ENCODE measurements around the gene INSRR. TPM values are rescaled to one million over a fixed set of nuclear protein-coding genes. Genes with fewer than 3 reads are reported as not detected.
A peak's percentile ranks its signal among the peaks of the same experiment; 100 is the strongest.

INSRR gene
- total RNA-seq, 1 donor from 2014 or later, result 6.9 TPM

GRCh38 chr1:156844638-156845037 lies 14.3 kb downstream of the INSRR start:
- Mint-ChIP-seq H3K4me3 (ENCODE audit: unreplicated experiment) (peak overlapping the region; percentile 18), H3K36me3 (ENCODE audit: unreplicated experiment) (peaks cover 6% of the 10 kb centered on the region), H3K9me3 (ENCODE audit: unreplicated experiment) (peaks cover 16% of the 10 kb centered on the region), H3K27me3 (ENCODE audit: unreplicated experiment) (peaks cover 38% of the 10 kb centered on the region), H3K27ac (ENCODE audit: unreplicated experiment) (no peak overlapping the region), H3K4me1 (ENCODE audit: low read depth, unreplicated experiment) (peaks cover 10% of the 10 kb centered on the region)
- no peak for TF ChIP-seq CTCF (IDR thresholded peaks at IDR 0.05; ENCODE audit: partially characterized antibody, unreplicated experiment)
- no peak for DNase-seq

GRCh38 chr1:156844102-156844501 lies 14.8 kb downstream of the INSRR start:
- peak overlapping the region; percentile 6 for H3K4me3 Mint-ChIP-seq (ENCODE audit: unreplicated experiment)

GRCh38 chr1:156842618-156843300 lies 16.2 kb downstream of the INSRR start:
- no peak for TF ChIP-seq CTCF (IDR thresholded peaks at IDR 0.05; ENCODE audit: partially characterized antibody, unreplicated experiment)
- Mint-ChIP-seq H3K27ac (ENCODE audit: unreplicated experiment) (no peak overlapping the region), H3K4me1 (ENCODE audit: low read depth, unreplicated experiment) (peaks cover 14% of the 10 kb centered on the region), H3K4me3 (ENCODE audit: unreplicated experiment) (no peak overlapping the region), H3K27me3 (ENCODE audit: unreplicated experiment) (peaks cover 33% of the 10 kb centered on the region), H3K36me3 (ENCODE audit: unreplicated experiment) (peaks cover 6% of the 10 kb centered on the region), H3K9me3 (ENCODE audit: unreplicated experiment) (peaks cover 14% of the 10 kb centered on the region)
- no peak for DNase-seq

More at GRCh38 chr1:156844102-156844501, 14.8 kb downstream of the INSRR start:
- no peak for DNase-seq
- Mint-ChIP-seq H3K27ac (ENCODE audit: unreplicated experiment) (no peak overlapping the region), H3K27me3 (ENCODE audit: unreplicated experiment) (peaks cover 35% of the 10 kb centered on the region), H3K4me1 (ENCODE audit: low read depth, unreplicated experiment) (peaks cover 12% of the 10 kb centered on the region), H3K9me3 (ENCODE audit: unreplicated experiment) (peaks cover 15% of the 10 kb centered on the region), H3K36me3 (ENCODE audit: unreplicated experiment) (peaks cover 6% of the 10 kb centered on the region)
- no peak for TF ChIP-seq CTCF (IDR thresholded peaks at IDR 0.05; ENCODE audit: partially characterized antibody, unreplicated experiment)

GRCh38 chr1:156841295-156841855 lies 17.5 kb downstream of the INSRR start:
- TF ChIP-seq CTCF (IDR thresholded peaks at IDR 0.05; ENCODE audit: partially characterized antibody, unreplicated experiment), result no peak
- peak overlapping the region; percentile 33 for H3K27ac Mint-ChIP-seq (ENCODE audit: unreplicated experiment)

GRCh38 chr1:156840898-156841279 lies 18.0 kb downstream of the INSRR start:
- peaks cover 31% of the 10 kb centered on the region for H3K27me3 Mint-ChIP-seq (ENCODE audit: unreplicated experiment)
- no peak for DNase-seq
- H3K4me3 Mint-ChIP-seq (ENCODE audit: unreplicated experiment), result no peak overlapping the region
- H3K36me3 Mint-ChIP-seq (ENCODE audit: unreplicated experiment), result peaks cover 6% of the 10 kb centered on the region
- peak overlapping the region; percentile 33 for H3K27ac Mint-ChIP-seq (ENCODE audit: unreplicated experiment)
- no peak for TF ChIP-seq CTCF (IDR thresholded peaks at IDR 0.05; ENCODE audit: partially characterized antibody, unreplicated experiment)
- H3K9me3 Mint-ChIP-seq (ENCODE audit: unreplicated experiment), result peaks cover 8% of the 10 kb centered on the region
- H3K4me1 Mint-ChIP-seq (ENCODE audit: low read depth, unreplicated experiment), result peaks cover 17% of the 10 kb centered on the region

More at GRCh38 chr1:156841295-156841855, 17.5 kb downstream of the INSRR start:
- peaks cover 17% of the 10 kb centered on the region for H3K4me1 Mint-ChIP-seq (ENCODE audit: low read depth, unreplicated experiment)
- DNase-seq, result no peak
- peaks cover 6% of the 10 kb centered on the region for H3K36me3 Mint-ChIP-seq (ENCODE audit: unreplicated experiment)
- H3K9me3 Mint-ChIP-seq (ENCODE audit: unreplicated experiment), result peaks cover 11% of the 10 kb centered on the region
- H3K27me3 Mint-ChIP-seq (ENCODE audit: unreplicated experiment), result peaks cover 35% of the 10 kb centered on the region
- no peak overlapping the region for H3K4me3 Mint-ChIP-seq (ENCODE audit: unreplicated experiment)
